NT2/D1 (cell line): ENCODE data around the gene EIF4EBP2.

Source experiments
- SUZ12 ChIP-seq: IDR thresholded peaks from 2 replicates; pipeline ENCODE4 v1.6.1; 2011; ENCODE audit not compliant: insufficient read length, insufficient read depth; ENCODE audit errors: extremely low read depth
- YY1 ChIP-seq: IDR thresholded peaks from 2 replicates; pipeline ENCODE4 v1.6.1; 2011; ENCODE audit not compliant: insufficient read length, insufficient read depth
- ZNF274 ChIP-seq: IDR thresholded peaks from 2 replicates; pipeline ENCODE4 v1.6.1; 2011; ENCODE audit warnings: mild to moderate bottlenecking, low read depth, low read length

GRCh38 chr10:70367195-70367796 lies 36.6 kb upstream of the EIF4EBP2 start:
- TF ChIP-seq YY1 (no peak), ZNF274 (no peak), SUZ12 (no peak)
